WERI-Rb-1 (cell line): ENCODE data around the gene ARHGAP21.

Source experiments
- DNase-seq: peaks from one replicate; pipeline ENCODE4 v3.0.0-alpha.2; 2020
- H3K27ac ChIP-seq: fragments of 250-450 bp; sonication (Bioruptor Pico); 2 replicates; pipeline ENCODE4 v1.5.1; 2020; ENCODE audit warnings: mild to moderate bottlenecking, moderate library complexity
- H3K27me3 ChIP-seq: fragments of 250-450 bp; sonication (Bioruptor Pico); 2 replicates; pipeline ENCODE4 v1.5.1; 2021; ENCODE audit warnings: mild to moderate bottlenecking, low read depth, moderate library complexity; ENCODE audit not compliant: insufficient read depth, severe bottlenecking
- H3K36me3 ChIP-seq: fragments of 250-450 bp; sonication (Bioruptor Pico); 2 replicates; pipeline ENCODE4 v1.5.1; 2020; ENCODE audit warnings: mild to moderate bottlenecking, moderate library complexity
- H3K4me3 ChIP-seq: 2 replicates; pipeline ENCODE4 v1.5.1; 2011; ENCODE audit warnings: low read depth, mild to moderate bottlenecking, control low read depth, low read length
- H3K9me3 ChIP-seq: fragments of 250-450 bp; sonication (Bioruptor Pico); 2 replicates; pipeline ENCODE4 v1.5.1; 2021; ENCODE audit warnings: mild to moderate bottlenecking, moderate library complexity; ENCODE audit not compliant: severe bottlenecking
- TF ChIP-seq, protein P1 (sequence below): IDR thresholded peaks from 2 replicates; pipeline ENCODE4 v1.5.1; 2011; ENCODE audit warnings: low read depth, mild to moderate bottlenecking, control low read depth, inconsistent platforms, low read length

Gene ARHGAP21

DNA sequence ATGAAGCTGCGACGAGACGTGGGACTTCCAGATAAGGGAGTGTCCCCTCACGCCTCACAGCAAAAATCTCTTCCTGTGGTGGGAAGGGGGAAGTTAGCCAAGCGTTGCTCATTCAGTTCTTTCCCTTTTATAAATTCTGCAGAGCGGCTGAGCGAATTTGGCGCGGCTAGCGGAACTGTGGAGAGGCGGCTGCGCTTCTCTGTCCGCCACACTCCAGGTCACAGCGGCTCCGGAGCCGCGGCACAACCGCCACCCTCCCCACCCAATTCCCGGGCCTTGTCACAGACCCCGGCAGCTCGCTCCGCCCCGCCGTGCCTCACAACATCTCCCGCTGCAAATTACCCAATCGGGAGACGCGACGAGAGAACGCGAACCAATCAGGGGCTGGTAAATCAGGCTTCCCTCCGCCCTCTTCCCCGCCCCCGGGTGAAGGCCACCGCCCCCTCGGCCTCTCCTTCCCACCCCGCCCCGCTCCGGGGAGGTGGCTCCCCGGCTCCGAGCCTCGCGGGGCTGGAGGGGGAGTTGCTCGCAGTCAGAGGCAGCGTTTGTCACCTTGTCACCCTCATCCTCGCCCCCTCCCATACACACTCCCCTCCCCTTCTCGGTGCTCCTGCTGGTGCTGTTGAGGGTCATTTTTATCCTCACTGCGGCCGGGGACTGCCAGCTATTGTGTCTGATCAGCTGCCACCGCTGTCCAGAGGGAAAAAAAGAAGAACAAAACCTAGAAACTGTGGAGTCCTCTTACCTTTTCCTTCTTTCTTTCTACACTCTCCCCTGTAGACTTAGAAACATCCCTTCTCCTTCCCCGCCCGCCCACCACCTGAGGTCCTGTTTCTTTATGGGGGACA is 918 bp upstream of the ARHGAP21 start:
- Histone ChIP-seq H3K27me3 (no peaks in the 10 kb centered on the region), H3K4me3 (peak overlapping the region; percentile 85), H3K27ac (peak overlapping the region; percentile 68), H3K9me3 (no peaks in the 10 kb centered on the region), H3K36me3 (no peaks in the 10 kb centered on the region)
- DNase-seq: peak; percentile 94
- TF ChIP-seq, protein P1, sequence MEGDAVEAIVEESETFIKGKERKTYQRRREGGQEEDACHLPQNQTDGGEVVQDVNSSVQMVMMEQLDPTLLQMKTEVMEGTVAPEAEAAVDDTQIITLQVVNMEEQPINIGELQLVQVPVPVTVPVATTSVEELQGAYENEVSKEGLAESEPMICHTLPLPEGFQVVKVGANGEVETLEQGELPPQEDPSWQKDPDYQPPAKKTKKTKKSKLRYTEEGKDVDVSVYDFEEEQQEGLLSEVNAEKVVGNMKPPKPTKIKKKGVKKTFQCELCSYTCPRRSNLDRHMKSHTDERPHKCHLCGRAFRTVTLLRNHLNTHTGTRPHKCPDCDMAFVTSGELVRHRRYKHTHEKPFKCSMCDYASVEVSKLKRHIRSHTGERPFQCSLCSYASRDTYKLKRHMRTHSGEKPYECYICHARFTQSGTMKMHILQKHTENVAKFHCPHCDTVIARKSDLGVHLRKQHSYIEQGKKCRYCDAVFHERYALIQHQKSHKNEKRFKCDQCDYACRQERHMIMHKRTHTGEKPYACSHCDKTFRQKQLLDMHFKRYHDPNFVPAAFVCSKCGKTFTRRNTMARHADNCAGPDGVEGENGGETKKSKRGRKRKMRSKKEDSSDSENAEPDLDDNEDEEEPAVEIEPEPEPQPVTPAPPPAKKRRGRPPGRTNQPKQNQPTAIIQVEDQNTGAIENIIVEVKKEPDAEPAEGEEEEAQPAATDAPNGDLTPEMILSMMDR: no peak

DNA sequence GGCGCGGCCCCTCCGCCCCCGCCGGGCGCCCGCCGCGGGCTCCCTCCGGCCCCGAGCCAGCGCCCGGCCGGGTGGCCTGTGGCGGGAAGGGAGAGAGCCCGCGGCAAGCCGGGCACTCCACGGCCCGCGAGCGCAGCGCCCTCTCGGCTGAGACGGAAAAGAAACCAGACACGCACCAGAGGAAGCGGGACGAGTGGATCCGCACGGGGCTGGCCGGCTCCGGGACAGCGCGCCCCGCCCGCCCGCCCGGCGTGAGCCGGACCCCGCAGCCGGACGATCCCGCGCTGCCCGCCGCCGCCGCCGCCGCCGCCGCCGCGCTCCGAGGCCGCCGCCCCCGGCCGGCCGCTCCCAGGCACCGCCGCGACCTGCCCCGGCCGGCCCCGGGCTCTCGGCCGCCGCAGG is 300 bp downstream of the ARHGAP21 start:
- DNase-seq: no peak
- Histone ChIP-seq H3K27ac (peak overlapping the region; percentile 91), H3K36me3 (no peaks in the 10 kb centered on the region), H3K9me3 (no peaks in the 10 kb centered on the region), H3K27me3 (no peaks in the 10 kb centered on the region), H3K4me3 (peak overlapping the region; percentile 60)
- TF ChIP-seq, protein P1: no peak

DNA sequence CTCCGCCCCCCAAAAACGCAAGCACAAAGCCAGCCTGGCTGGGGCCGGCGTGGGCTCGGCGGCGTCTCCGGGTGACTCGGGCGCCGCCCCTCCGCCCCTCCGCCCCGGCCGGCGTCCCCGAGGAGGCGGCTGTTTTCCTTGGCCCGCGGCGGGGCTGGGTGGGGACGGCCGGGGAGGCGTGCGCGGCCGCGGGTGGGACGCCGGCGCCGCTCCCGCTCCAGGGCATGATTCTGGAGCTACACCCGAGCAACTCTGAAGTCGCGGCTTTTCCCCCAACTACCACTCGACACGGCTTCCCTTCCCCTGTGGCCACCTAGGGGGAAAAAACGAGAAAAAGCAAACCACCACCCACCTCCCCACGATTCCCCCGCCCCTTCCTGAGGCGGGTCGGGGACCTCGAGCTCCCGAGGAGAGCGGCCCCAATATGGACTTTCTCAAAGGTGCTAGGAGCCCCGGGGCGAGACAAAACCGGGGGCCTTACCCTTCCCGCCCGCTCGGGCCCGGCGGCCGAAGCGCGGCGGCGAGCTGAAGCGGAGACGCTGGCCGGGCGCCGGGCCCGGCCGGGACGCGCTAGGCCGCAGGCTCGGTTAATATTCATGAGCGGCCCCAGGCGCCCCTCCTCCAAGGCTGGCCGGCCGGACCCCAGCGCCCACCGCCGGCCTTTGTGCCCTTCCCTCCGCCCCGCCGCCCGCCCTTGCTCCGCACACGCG is 856 bp downstream of the ARHGAP21 start:
- no peaks in the 10 kb centered on the region for H3K9me3 ChIP-seq
- peak overlapping the region; percentile 60 for H3K4me3 ChIP-seq
- peak; percentile 37 for DNase-seq
- H3K36me3 ChIP-seq: no peaks in the 10 kb centered on the region
- H3K27me3 ChIP-seq: no peaks in the 10 kb centered on the region
- H3K27ac ChIP-seq: peak overlapping the region; percentile 91
- TF ChIP-seq, protein P1: no peak

DNA sequence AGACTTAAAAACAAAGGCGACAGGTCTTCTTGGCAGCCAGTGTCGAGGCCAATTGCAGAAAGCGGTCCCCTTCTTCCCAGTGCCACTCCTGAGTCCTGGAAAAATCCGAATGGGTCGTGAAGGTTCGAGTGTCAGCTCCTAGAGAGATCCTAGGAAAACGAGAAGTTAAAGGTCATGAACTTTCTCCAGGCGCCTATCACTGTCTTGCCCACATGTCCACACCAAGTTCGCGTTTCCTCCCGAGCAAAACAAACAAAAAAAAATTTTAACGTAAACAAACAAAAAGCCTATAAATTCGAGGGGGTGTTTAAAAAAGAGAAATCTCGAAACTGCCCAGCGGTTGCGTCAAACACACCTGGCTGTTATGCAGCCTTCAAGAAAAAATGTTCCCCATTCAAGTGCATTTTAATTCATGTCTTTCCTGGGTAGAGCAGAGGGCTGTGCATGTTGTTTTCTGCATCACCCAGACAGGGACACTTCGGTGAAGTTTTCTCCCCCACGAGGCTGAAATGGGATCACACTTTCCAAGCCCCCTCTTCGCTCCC is 1.5 kb downstream of the ARHGAP21 start:
- H3K27ac ChIP-seq: peak overlapping the region; percentile 91

DNA sequence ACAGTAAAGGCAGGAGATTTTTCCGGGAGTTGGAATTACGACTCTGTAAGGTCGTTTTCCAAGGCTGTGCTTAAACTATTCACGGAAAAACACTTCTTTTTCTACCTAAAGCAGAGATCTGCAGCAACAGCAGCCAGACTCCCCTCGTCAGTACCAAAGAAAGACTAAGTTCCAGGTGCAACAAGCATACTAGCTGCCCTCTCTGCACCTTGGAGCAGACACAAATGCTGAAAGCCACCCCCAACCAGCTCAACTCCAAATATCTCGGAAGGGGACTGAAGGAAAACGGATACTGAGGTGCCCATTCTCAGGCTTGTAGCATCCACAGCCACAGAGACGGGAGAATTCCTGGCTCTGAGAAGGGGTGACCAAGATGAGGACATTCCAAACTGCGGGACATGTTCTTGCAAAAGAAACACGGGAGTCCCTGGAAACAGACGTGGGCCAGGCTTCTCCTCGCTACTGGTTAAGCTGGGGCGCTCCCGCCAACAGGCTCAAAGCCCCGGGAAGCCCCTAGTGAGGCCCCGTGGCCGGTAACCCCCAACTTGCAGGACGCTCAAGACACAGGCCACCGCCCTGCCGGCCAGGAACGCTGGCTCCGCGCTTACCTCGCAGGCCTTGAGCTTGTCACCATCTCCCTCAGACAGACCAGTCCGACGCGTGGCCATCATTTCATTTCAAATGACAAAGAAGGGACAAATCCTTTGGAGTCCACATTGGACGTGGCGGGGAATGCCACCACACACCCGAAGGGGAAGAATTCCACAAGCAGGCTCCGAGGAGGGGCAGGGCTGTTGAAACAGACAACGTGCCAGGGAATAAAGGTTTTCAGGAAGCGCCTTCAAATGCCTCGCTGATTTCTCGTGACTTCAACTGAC is 2.2 kb downstream of the ARHGAP21 start:
- no peaks in the 10 kb centered on the region for H3K27me3 ChIP-seq
- H3K9me3 ChIP-seq: no peaks in the 10 kb centered on the region
- no peaks in the 10 kb centered on the region for H3K36me3 ChIP-seq
- DNase-seq: no peak
- H3K27ac ChIP-seq: no peak overlapping the region
- TF ChIP-seq, protein P1: no peak
- no peak overlapping the region for H3K4me3 ChIP-seq

More for the DNA sequence above, 1.5 kb downstream of the ARHGAP21 start:
- peak overlapping the region; percentile 60 for H3K4me3 ChIP-seq
- H3K36me3 ChIP-seq: no peaks in the 10 kb centered on the region
- DNase-seq: no peak
- H3K9me3 ChIP-seq: no peaks in the 10 kb centered on the region
- H3K27me3 ChIP-seq: no peaks in the 10 kb centered on the region
- TF ChIP-seq, protein P1: no peak
